Measurements from ENCODE around the gene CSH2.
"Not testable (repeated sequence)": the region's sequence is repeated elsewhere in the genome, so short reads cannot be mapped to it uniquely, and the experiment has no call there.

CSH2 gene

GRCh38 chr17:63914471-63914870 is 41.0 kb upstream of the CSH2 start:
- WGBS (ENCODE audit: insufficient coverage, insufficient read length): no CpG with 5 or more reads among the region's 7 CpGs
- H3K27me3 ChIP-seq (ENCODE audit: control insufficient read depth, insufficient read depth, low read length): no peaks in the 10 kb centered on the region
- no peaks in the 10 kb centered on the region for H3K36me3 ChIP-seq (ENCODE audit: control insufficient read depth, insufficient read depth, low read length)
- no peaks in the 10 kb centered on the region for H3K9me3 ChIP-seq (ENCODE audit: control insufficient read depth, insufficient read depth, low read length)
- DNase-seq (ENCODE audit: low read depth, low spot score): no peak
- H3K4me3 ChIP-seq (ENCODE audit: low read length): no peak overlapping the region
- no peak overlapping the region for H3K27ac ChIP-seq (ENCODE audit: low read length)
- peaks cover 1% of the 10 kb centered on the region; the same call in 1 of the 2 replicates for H3K4me1 ChIP-seq (ENCODE audit: control insufficient read depth, insufficient read depth, low read length)

GRCh38 chr17:63911657-63912100 is 38.2 kb upstream of the CSH2 start:
- Histone ChIP-seq H3K4me3 (ENCODE audit: low read length) (no peak overlapping the region), H3K27me3 (ENCODE audit: control insufficient read depth, insufficient read depth, low read length) (no peaks in the 10 kb centered on the region), H3K9me3 (ENCODE audit: control insufficient read depth, insufficient read depth, low read length) (no peaks in the 10 kb centered on the region), H3K27ac (ENCODE audit: low read length) (no peak overlapping the region), H3K4me1 (ENCODE audit: control insufficient read depth, insufficient read depth, low read length) (peaks cover 3% of the 10 kb centered on the region; the same call in 1 of the 2 replicates), H3K36me3 (ENCODE audit: control insufficient read depth, insufficient read depth, low read length) (no peaks in the 10 kb centered on the region)
- DNase-seq (ENCODE audit: low read depth, low spot score): no peak
- WGBS (ENCODE audit: insufficient coverage, insufficient read length): no CpG with 5 or more reads among the region's 8 CpGs

GRCh38 chr17:63911041-63911635 is 37.7 kb upstream of the CSH2 start, which contains the start of gene CSHL1:
Gene CSHL1, minus strand, starts transcription at chr17:63911258. Its CDS starts 62 bp downstream, at chr17:63911196.
- no CpG with 5 or more reads among the region's 15 CpGs for WGBS (ENCODE audit: insufficient coverage, insufficient read length)
- Histone ChIP-seq H3K9me3 (ENCODE audit: control insufficient read depth, insufficient read depth, low read length) (no peaks in the 10 kb centered on the region), H3K27me3 (ENCODE audit: control insufficient read depth, insufficient read depth, low read length) (no peaks in the 10 kb centered on the region), H3K4me1 (ENCODE audit: control insufficient read depth, insufficient read depth, low read length) (peaks cover 3% of the 10 kb centered on the region; the same call in 1 of the 2 replicates), H3K27ac (ENCODE audit: low read length) (no peak within 1 kb of the TSS), H3K36me3 (ENCODE audit: control insufficient read depth, insufficient read depth, low read length) (no peaks in the 10 kb centered on the region), H3K4me3 (ENCODE audit: low read length) (no peak within 1 kb of the TSS)
- DNase-seq (ENCODE audit: low read depth, low spot score): no peak

- DNase-seq (ENCODE audit: low read depth, low spot score): no peak
- H3K36me3 ChIP-seq (ENCODE audit: control insufficient read depth, insufficient read depth, low read length): no peaks in the 10 kb centered on the region
- peaks cover 3% of the 10 kb centered on the region; the same call in 1 of the 2 replicates for H3K4me1 ChIP-seq (ENCODE audit: control insufficient read depth, insufficient read depth, low read length)
- no peaks in the 10 kb centered on the region for H3K27me3 ChIP-seq (ENCODE audit: control insufficient read depth, insufficient read depth, low read length)
- no peak overlapping the region for H3K4me3 ChIP-seq (ENCODE audit: low read length)
- no peak overlapping the region for H3K27ac ChIP-seq (ENCODE audit: low read length)
- no CpG with 5 or more reads among the region's 14 CpGs for WGBS (ENCODE audit: insufficient coverage, insufficient read length)
- H3K9me3 ChIP-seq (ENCODE audit: control insufficient read depth, insufficient read depth, low read length): no peaks in the 10 kb centered on the region
These were observed 36.6 kb upstream of the CSH2 start for GRCh38 chr17:63910096-63910495.

- no CpG with 5 or more reads among the region's 10 CpGs for WGBS (ENCODE audit: insufficient coverage, insufficient read length)
- not testable (repeated sequence) for H3K27me3 ChIP-seq (ENCODE audit: control insufficient read depth, insufficient read depth, low read length); H3K36me3 ChIP-seq (ENCODE audit: control insufficient read depth, insufficient read depth, low read length); H3K4me1 ChIP-seq (ENCODE audit: control insufficient read depth, insufficient read depth, low read length); H3K4me3 ChIP-seq (ENCODE audit: low read length); DNase-seq (ENCODE audit: low read depth, low spot score); H3K27ac ChIP-seq (ENCODE audit: low read length); H3K9me3 ChIP-seq (ENCODE audit: control insufficient read depth, insufficient read depth, low read length)
These were observed 36.1 kb upstream of the CSH2 start for GRCh38 chr17:63909586-63909985.

- H3K4me3 ChIP-seq (ENCODE audit: low read length); H3K4me1 ChIP-seq (ENCODE audit: control insufficient read depth, insufficient read depth, low read length); DNase-seq (ENCODE audit: low read depth, low spot score); H3K36me3 ChIP-seq (ENCODE audit: control insufficient read depth, insufficient read depth, low read length); H3K27ac ChIP-seq (ENCODE audit: low read length); H3K27me3 ChIP-seq (ENCODE audit: control insufficient read depth, insufficient read depth, low read length); H3K9me3 ChIP-seq (ENCODE audit: control insufficient read depth, insufficient read depth, low read length): not testable (repeated sequence)
- no CpG with 5 or more reads among the region's 12 CpGs for WGBS (ENCODE audit: insufficient coverage, insufficient read length)
These were observed 33.8 kb upstream of the CSH2 start for GRCh38 chr17:63907161-63907778.

GRCh38 chr17:63904796-63905195 is 31.3 kb upstream of the CSH2 start:
- not testable (repeated sequence) for H3K36me3 ChIP-seq (ENCODE audit: control insufficient read depth, insufficient read depth, low read length); H3K27me3 ChIP-seq (ENCODE audit: control insufficient read depth, insufficient read depth, low read length); DNase-seq (ENCODE audit: low read depth, low spot score); H3K4me3 ChIP-seq (ENCODE audit: low read length); H3K4me1 ChIP-seq (ENCODE audit: control insufficient read depth, insufficient read depth, low read length); H3K27ac ChIP-seq (ENCODE audit: low read length); H3K9me3 ChIP-seq (ENCODE audit: control insufficient read depth, insufficient read depth, low read length)
- WGBS (ENCODE audit: insufficient coverage, insufficient read length): no CpG with 5 or more reads among the region's 8 CpGs

GRCh38 chr17:63903787-63904201 is 30.3 kb upstream of the CSH2 start:
- H3K9me3 ChIP-seq (ENCODE audit: control insufficient read depth, insufficient read depth, low read length); H3K27ac ChIP-seq (ENCODE audit: low read length); DNase-seq (ENCODE audit: low read depth, low spot score); H3K27me3 ChIP-seq (ENCODE audit: control insufficient read depth, insufficient read depth, low read length); H3K4me1 ChIP-seq (ENCODE audit: control insufficient read depth, insufficient read depth, low read length); H3K36me3 ChIP-seq (ENCODE audit: control insufficient read depth, insufficient read depth, low read length); H3K4me3 ChIP-seq (ENCODE audit: low read length): not testable (repeated sequence)
- WGBS (ENCODE audit: insufficient coverage, insufficient read length): no CpG with 5 or more reads among the region's 5 CpGs

GRCh38 chr17:63901971-63902370 is 28.5 kb upstream of the CSH2 start:
- not testable (repeated sequence) for H3K4me1 ChIP-seq (ENCODE audit: control insufficient read depth, insufficient read depth, low read length); DNase-seq (ENCODE audit: low read depth, low spot score); H3K27ac ChIP-seq (ENCODE audit: low read length); H3K36me3 ChIP-seq (ENCODE audit: control insufficient read depth, insufficient read depth, low read length); H3K27me3 ChIP-seq (ENCODE audit: control insufficient read depth, insufficient read depth, low read length); H3K4me3 ChIP-seq (ENCODE audit: low read length); H3K9me3 ChIP-seq (ENCODE audit: control insufficient read depth, insufficient read depth, low read length)
- WGBS (ENCODE audit: insufficient coverage, insufficient read length): no CpG with 5 or more reads among the region's 2 CpGs

- not testable (repeated sequence) for H3K9me3 ChIP-seq (ENCODE audit: control insufficient read depth, insufficient read depth, low read length); H3K27ac ChIP-seq (ENCODE audit: low read length); DNase-seq (ENCODE audit: low read depth, low spot score); H3K4me1 ChIP-seq (ENCODE audit: control insufficient read depth, insufficient read depth, low read length); H3K36me3 ChIP-seq (ENCODE audit: control insufficient read depth, insufficient read depth, low read length); H3K27me3 ChIP-seq (ENCODE audit: control insufficient read depth, insufficient read depth, low read length); H3K4me3 ChIP-seq (ENCODE audit: low read length)
- no CpG with 5 or more reads among the region's 6 CpGs for WGBS (ENCODE audit: insufficient coverage, insufficient read length)
These were observed 25.7 kb upstream of the CSH2 start for GRCh38 chr17:63898899-63899798.

All from iPS DF 6.9 (cell line).